Heart left ventricle (tissue), 16 donors: ENCODE data around the gene GAPVD1. TPM values are rescaled to one million over a fixed set of nuclear protein-coding genes. Genes with fewer than 3 reads are reported as not detected.

Experiments used
- ATAC-seq, 4 donors: fragments of 200-7000 bp; cut with Tn5 transposase; one replicate each; pipeline ENCODE4 v1.9.1; 2020 to 2022; ENCODE audit warnings: moderate library complexity in 4 of 4, mild to moderate bottlenecking in 3 of 4, moderate number of reproducible peaks in 1 of 4
- DNase-seq, 5 donors: peaks; one replicate each; pipeline ENCODE4 v3.0.0-alpha.2; 2020
- H3K27ac ChIP-seq, 12 donors: fragments of 200-600 bp; sonication (generic) in 4 of 12; one replicate each; pipeline versions ENCODE4 v1.5.0 to v1.8.0; 2016 to 2022; ENCODE audit warnings: mild to moderate bottlenecking in 2 of 12
- H3K27me3 ChIP-seq, 9 donors: fragments of 200-600 bp; sonication (generic) in 2 of 9; one replicate each; pipeline versions ENCODE4 v1.5.1 to v1.8.0; 2016 to 2022; ENCODE audit warnings: mild to moderate bottlenecking in 3 of 9
- H3K36me3 ChIP-seq, 9 donors: fragments of 200-600 bp; sonication (generic) in 2 of 9; one replicate each; pipeline versions ENCODE4 v1.5.0 to v1.8.0; 2018 to 2022; ENCODE audit warnings: mild to moderate bottlenecking in 2 of 9
- H3K4me1 ChIP-seq, 12 donors: fragments of 200-600 bp; sonication (generic) in 4 of 12; one replicate each; pipeline versions ENCODE4 v1.5.0 to v1.8.0; 2016 to 2022; ENCODE audit warnings: mild to moderate bottlenecking in 3 of 12
- H3K4me3 ChIP-seq, 12 donors: fragments of 200-600 bp; sonication (generic) in 4 of 12; one replicate each; pipeline versions ENCODE4 v1.5.0 to v1.8.0; 2017 to 2022; ENCODE audit warnings: mild to moderate bottlenecking in 9 of 12, moderate library complexity in 4 of 12
- H3K9me3 ChIP-seq, 12 donors: fragments of 200-600 bp; sonication (generic) in 4 of 12; one replicate each; pipeline versions ENCODE4 v1.5.0 to v1.8.0; 2016 to 2022; ENCODE audit warnings: mild to moderate bottlenecking in 1 of 12
- POLR2A ChIP-seq, 2 donors: fragments of 450-650 bp; IDR thresholded peaks; one replicate each; pipeline ENCODE4 v1.6.1; 2017; ENCODE audit warnings: antibody characterized with exemption in 2 of 2, mild to moderate bottlenecking in 2 of 2, moderate library complexity in 2 of 2
- whole genome bisulfite sequencing, 4 donors: extraction: QIAGEN DNeasy Blood & Tissue Kit in 2 of 4; methylation state at CpG; one replicate each; pipeline versions ENCODE4 v1.1.5 to v1.1.7; 2013 to 2018; 5-methylcytosine and 5-hydroxymethylcytosine counted together
- intact Hi-C, 10 donors: fragments of 100-400 bp; cut with DNase I; formaldehyde crosslinking; loops; one replicate each; pipeline versions ENCODE4 v1.11.1 to v1.14.2; 2022
- polyA plus RNA-seq, 2 donors: library from polyadenylated mRNA; stranded (reverse); fragments of 200-250 nt; gene quantifications; one replicate each; pipeline ENCODE4 v1.2.3, GENCODE V29; 2013
- total RNA-seq, 9 donors: library from RNA; depleted of rRNA in 2 of 9; stranded (reverse); fragments of >200 nt in 2 of 9; fragmentation: NEBNext Ultra II Directional in 3 of 9; extraction: Animal tissue kit (Norgen Biotek cat#: 25700) in 3 of 9; gene quantifications; one replicate each; pipeline versions ENCODE4 v1.1.0 to v1.2.4, GENCODE V29; 2016 to 2023
- TF ChIP-seq, protein P1 (sequence below), 12 donors: fragments of 200-600 bp; sonication (generic) in 4 of 12; IDR thresholded peaks; one replicate each; pipeline versions ENCODE4 v1.5.0 to v1.8.0; 2018 to 2022; ENCODE audit warnings: antibody characterized with exemption in 12 of 12, mild to moderate bottlenecking in 5 of 12
- donor health status: ischemic (EF 13 %, LVEDD 7.1; RV severe dilation, severe dysfunction).
- donor health status: healthy with polysubstance abuse.
- donor health status: DM: no; HTN: yes; CAD: no.
- donor health status: DM: no; HTN: no; CAD: no.
- donor health status: ischemic (EF 25% LVEDD 6.9; RV normal size, moderate dysfunction).
- donor health status: ischemic (EF 25% LVEDD 5.7; RV mildly dilated, moderate dysfunction).
- donor health status: healthy.
- donor health status: DM: yes; HTN: yes; CAD: no.
- donor health status: ischemic (EF 35%, LVEDD 5.7; RV mildly dilated, moderate dysfunction).
- donor health status: nonischemic (EF 11% LVEDD 7.7; RV severe dilation, severe dysfunction).
- donor health status: DM: yes; HTN: yes; CAD: no.
- donor health status: PGD.
- donor health status: ischemic (EF 29% LVEDD 5.4; RV normal size, mild dysfunction).
- donor health status: nonischemic (EF 23%, LVEDD 6.1; RV moderate dilation, normal function).

The GAPVD1 gene
- total and polyA plus RNA-seq, 11 donors, result 7.2 to 45.5 (median 32.4) TPM

DNA sequence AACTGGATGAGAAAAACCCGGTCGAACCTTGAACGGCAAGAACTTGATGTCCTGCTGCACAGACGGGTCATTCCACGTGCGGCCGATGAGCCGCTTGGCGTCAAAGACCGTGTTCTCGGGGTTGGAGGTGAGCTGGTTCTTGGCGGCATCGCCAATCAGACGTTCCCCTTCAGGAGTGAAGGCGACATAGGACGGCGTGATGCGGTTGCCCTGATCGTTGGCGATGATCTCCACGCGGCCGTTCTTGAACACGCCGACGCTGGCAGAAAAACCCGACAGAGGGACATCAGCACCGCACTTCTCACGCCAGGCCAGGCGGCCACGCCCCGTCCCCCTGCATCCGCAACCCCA lies 21.0 kb upstream of the GAPVD1 start:
- TF ChIP-seq, protein P1, sequence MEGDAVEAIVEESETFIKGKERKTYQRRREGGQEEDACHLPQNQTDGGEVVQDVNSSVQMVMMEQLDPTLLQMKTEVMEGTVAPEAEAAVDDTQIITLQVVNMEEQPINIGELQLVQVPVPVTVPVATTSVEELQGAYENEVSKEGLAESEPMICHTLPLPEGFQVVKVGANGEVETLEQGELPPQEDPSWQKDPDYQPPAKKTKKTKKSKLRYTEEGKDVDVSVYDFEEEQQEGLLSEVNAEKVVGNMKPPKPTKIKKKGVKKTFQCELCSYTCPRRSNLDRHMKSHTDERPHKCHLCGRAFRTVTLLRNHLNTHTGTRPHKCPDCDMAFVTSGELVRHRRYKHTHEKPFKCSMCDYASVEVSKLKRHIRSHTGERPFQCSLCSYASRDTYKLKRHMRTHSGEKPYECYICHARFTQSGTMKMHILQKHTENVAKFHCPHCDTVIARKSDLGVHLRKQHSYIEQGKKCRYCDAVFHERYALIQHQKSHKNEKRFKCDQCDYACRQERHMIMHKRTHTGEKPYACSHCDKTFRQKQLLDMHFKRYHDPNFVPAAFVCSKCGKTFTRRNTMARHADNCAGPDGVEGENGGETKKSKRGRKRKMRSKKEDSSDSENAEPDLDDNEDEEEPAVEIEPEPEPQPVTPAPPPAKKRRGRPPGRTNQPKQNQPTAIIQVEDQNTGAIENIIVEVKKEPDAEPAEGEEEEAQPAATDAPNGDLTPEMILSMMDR (IDR thresholded peaks at IDR 0.05), result no peak
- no peak for TF ChIP-seq POLR2A (IDR thresholded peaks at IDR 0.05)
- H3K36me3 ChIP-seq, result peaks cover 0 to 46% (median 44%) of the 10 kb centered on the region in 9 donors
- H3K27ac ChIP-seq, result peak overlapping the region; percentile 80 to 98 (median 94)
- no peaks in the 10 kb centered on the region for H3K27me3 ChIP-seq
- ATAC-seq (peak; percentile 1 to 23 (median 14)), DNase-seq (peak in 2 of 5 donors; percentile 33 to 73)
- WGBS, 4 donors, result 0 to 1% (median 0%) methylated on average over 18 to 33 of the region's 33 CpGs
- peak overlapping the region; percentile 73 to 99 (median 91) for H3K4me3 ChIP-seq
- H3K9me3 ChIP-seq, result no peaks in the 10 kb centered on the region
- H3K4me1 ChIP-seq, result peaks cover 9 to 54% (median 46%) of the 10 kb centered on the region in 12 donors
- intact Hi-C loops, result loop anchor here in 2 of 10 donors (5.0 to 10.0 kb wide), 3 partner anchors 53 to 507 kb away; partner anchors contain the start of genes PBX3 (in 1 of the 2) and PPP6C (in 1 of the 2)

- Histone ChIP-seq H3K27ac (peak within 1 kb of the TSS; percentile 93 to 98 (median 96)), H3K4me1 (peaks cover 6 to 48% (median 40%) of the 10 kb centered on the region in 12 donors), H3K36me3 (peaks cover 0 to 40% (median 38%) of the 10 kb centered on the region in 9 donors), H3K4me3 (peak within 1 kb of the TSS; percentile 73 to 99 (median 91)), H3K9me3 (no peaks in the 10 kb centered on the region), H3K27me3 (no peaks in the 10 kb centered on the region)
- DNase-seq (peak; percentile 100), ATAC-seq (peak; percentile 97 to 99 (median 98))
- intact Hi-C loops, result loop anchor here in 3 of 10 donors (1.0 to 10.0 kb wide), 5 partner anchors 20 to 506 kb away; partner anchors contain the start of genes GAPVD1 (in 2 of the 3), PBX3 (in 1 of the 3), PPP6C (in 1 of the 3) and RABEPK (in 1 of the 3)
- TF ChIP-seq POLR2A (IDR thresholded peaks at IDR 0.05), result peak; percentile 97 to 99
- TF ChIP-seq, protein P1 (IDR thresholded peaks at IDR 0.05), result peak in 5 of 12 donors; percentile 20 to 41 (median 24)
- 0 to 1% (median 0%) methylated on average over 49 to 59 of the region's 59 CpGs for WGBS, 4 donors
These were observed 20.4 kb upstream of the GAPVD1 start, which contains the start of gene HSPA5 for GRCh38 chr9:125241000-125241862. Gene HSPA5 (minus strand): TSS chr9:125241343. CDS start chr9:125241126, 217 bp downstream.

GRCh38 chr9:125241863-125242739 lies 19.5 kb upstream of the GAPVD1 start:
- TF ChIP-seq, protein P1 (IDR thresholded peaks at IDR 0.05), result no peak
- TF ChIP-seq POLR2A (IDR thresholded peaks at IDR 0.05), result no peak
- Histone ChIP-seq H3K9me3 (no peaks in the 10 kb centered on the region), H3K27ac (peak overlapping the region; percentile 91 to 98 (median 96)), H3K36me3 (peaks cover 0 to 31% (median 29%) of the 10 kb centered on the region in 9 donors), H3K27me3 (no peaks in the 10 kb centered on the region), H3K4me1 (peaks cover 6 to 39% (median 32%) of the 10 kb centered on the region in 12 donors), H3K4me3 (peak overlapping the region; percentile 71 to 99 (median 86))
- WGBS, 4 donors, result 22 to 25% (median 24%) methylated on average over 27 of the region's 27 CpGs
- ATAC-seq, result peak; percentile 5 to 12 (median 9)
- intact Hi-C loops, result loop anchor here in 3 of 10 donors (1.0 to 10.0 kb wide), 6 partner anchors 19 to 505 kb away; partner anchors contain the start of genes GAPVD1 (in 2 of the 3), GOLGA1 (in 1 of the 3), PBX3 (in 1 of the 3) and PPP6C (in 1 of the 3)
- DNase-seq, result peak; percentile 31 to 66 (median 40)
